ENCODE results near the gene SLF2.

Gene SLF2

DNA sequence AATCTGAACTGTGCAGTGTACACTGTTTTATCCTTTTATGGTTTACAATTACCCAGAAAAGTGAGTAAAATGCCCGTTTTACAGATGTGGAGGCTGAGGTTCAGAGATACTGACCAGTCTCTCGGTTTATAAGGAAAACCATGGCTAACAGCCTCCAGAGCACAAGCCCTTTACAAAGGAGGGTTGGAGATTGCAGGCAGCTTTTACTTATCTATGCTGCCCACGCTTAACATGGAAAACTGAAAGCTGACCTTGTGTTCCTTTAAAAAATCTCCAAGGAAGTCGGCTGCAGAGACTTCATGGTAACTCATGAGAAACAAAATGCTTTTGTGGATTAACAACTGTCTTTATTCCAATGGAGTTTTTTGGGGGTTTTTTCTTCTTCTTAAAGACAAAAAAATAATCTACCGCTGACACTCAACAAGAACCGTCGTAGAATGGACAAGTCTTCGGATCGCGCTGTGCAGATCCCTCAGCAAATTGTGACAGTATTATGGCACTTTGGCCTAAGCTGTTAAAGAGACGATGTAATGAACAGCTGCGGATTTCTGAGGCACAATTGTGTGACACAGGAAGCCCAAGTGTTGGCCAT lies 654 bp upstream of the SLF2 start:
- Histone ChIP-seq H3K9ac (ENCODE audit: insufficient read length, low read depth) (peak overlapping the region; percentile 84), H3K36me3 (ENCODE audit: insufficient read depth, insufficient read length, low read length) (peaks cover 10% of the 10 kb centered on the region), H3K4me3 (ENCODE audit: insufficient read length, low read depth) (peak overlapping the region; percentile 54), H3K4me1 (ENCODE audit: insufficient read depth, insufficient read length) (no peaks in the 10 kb centered on the region), H3K27me3 (ENCODE audit: insufficient read depth, insufficient read length) (no peaks in the 10 kb centered on the region), H3K9me3 (ENCODE audit: insufficient read depth, low read length) (no peaks in the 10 kb centered on the region)
- DNase-seq (ENCODE audit: low read depth, low spot score): no peak
- no peak for TF ChIP-seq ZNF274 (IDR thresholded peaks at IDR 0.05; ENCODE audit: low read depth, low read length)
- TF ChIP-seq SUZ12 (IDR thresholded peaks at IDR 0.05; ENCODE audit: extremely low read depth, insufficient read depth, insufficient read length): no peak
- no peak for TF ChIP-seq YY1 (IDR thresholded peaks at IDR 0.05; ENCODE audit: insufficient read depth, insufficient read length)

DNA sequence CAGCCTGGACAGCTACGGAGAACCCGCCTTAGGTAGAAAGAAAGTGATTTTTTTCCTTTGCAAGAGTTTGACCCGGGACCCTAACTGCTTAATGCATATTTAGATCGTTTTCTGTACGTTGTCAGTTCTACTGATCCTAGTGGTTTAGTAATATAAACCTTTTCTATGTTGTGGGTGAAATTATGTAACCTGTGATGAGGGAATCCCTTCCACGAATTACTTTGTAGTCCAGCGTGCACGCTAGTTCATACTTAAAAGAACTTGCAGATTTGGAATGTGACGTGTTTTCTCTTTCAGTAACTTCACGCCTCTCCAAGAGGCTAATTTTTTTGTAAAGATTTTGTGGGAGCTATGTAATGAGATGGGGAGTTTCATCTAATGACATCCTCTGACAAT lies 705 bp downstream of the SLF2 start:
- Histone ChIP-seq H3K9ac (ENCODE audit: insufficient read length, low read depth) (peak overlapping the region; percentile 63), H3K4me1 (ENCODE audit: insufficient read depth, insufficient read length) (no peaks in the 10 kb centered on the region), H3K4me3 (ENCODE audit: insufficient read length, low read depth) (peak overlapping the region; percentile 97), H3K27me3 (ENCODE audit: insufficient read depth, insufficient read length) (no peaks in the 10 kb centered on the region), H3K36me3 (ENCODE audit: insufficient read depth, insufficient read length, low read length) (peaks cover 21% of the 10 kb centered on the region), H3K9me3 (ENCODE audit: insufficient read depth, low read length) (no peaks in the 10 kb centered on the region)
- TF ChIP-seq SUZ12 (IDR thresholded peaks at IDR 0.05; ENCODE audit: extremely low read depth, insufficient read depth, insufficient read length): no peak
- no peak for TF ChIP-seq YY1 (IDR thresholded peaks at IDR 0.05; ENCODE audit: insufficient read depth, insufficient read length)
- DNase-seq (ENCODE audit: low read depth, low spot score): no peak

DNA sequence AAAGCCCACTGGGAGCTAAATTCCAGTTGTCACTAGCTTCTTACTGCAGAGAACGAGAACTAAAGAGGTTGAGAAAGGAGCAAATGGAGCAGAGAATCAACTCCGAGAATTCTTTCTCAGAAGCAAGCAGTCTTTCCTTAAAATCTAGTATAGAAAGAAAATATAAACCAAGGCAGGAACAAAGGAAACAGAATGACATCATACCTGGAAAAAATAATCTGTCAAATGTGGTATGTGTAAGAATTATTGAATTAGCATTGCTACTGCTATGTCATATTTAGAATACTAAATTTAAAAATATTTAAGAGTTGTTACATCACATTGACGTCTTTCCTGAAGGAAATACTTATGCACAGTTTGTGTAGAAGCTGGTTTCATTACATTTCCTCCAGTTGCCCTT lies 4.3 kb downstream of the SLF2 start:
- H3K4me1 ChIP-seq (ENCODE audit: insufficient read depth, insufficient read length): no peaks in the 10 kb centered on the region
- H3K9me3 ChIP-seq (ENCODE audit: insufficient read depth, low read length): no peaks in the 10 kb centered on the region
- DNase-seq (ENCODE audit: low read depth, low spot score): no peak
- H3K9ac ChIP-seq (ENCODE audit: insufficient read length, low read depth): no peak overlapping the region
- no peaks in the 10 kb centered on the region for H3K27me3 ChIP-seq (ENCODE audit: insufficient read depth, insufficient read length)
- TF ChIP-seq YY1 (IDR thresholded peaks at IDR 0.05; ENCODE audit: insufficient read depth, insufficient read length) (no peak), SUZ12 (IDR thresholded peaks at IDR 0.05; ENCODE audit: extremely low read depth, insufficient read depth, insufficient read length) (no peak), ZNF274 (IDR thresholded peaks at IDR 0.05; ENCODE audit: low read depth, low read length) (no peak)
- no peak overlapping the region for H3K4me3 ChIP-seq (ENCODE audit: insufficient read length, low read depth)
- H3K36me3 ChIP-seq (ENCODE audit: insufficient read depth, insufficient read length, low read length): peaks cover 32% of the 10 kb centered on the region

DNA sequence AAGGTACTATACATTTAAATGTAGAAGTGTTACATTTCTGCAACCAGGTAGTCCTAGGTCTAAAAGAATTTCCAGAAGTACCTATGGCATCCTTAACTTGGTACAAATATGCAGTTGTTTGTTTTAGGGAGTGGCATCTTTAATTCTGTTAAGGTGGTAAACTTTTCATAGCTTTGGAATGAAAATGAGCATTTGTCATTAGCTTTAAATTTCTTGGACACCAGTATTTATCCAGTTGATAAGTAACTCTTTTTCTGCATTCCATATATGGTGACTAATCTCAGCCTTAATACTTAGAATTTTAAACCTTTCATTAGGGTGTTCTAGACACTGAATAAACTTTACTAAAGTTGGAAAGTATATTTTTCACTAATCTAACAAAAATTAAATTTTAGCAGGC lies 10.8 kb downstream of the SLF2 start:
- no peak for DNase-seq (ENCODE audit: low read depth, low spot score)
- TF ChIP-seq YY1 (IDR thresholded peaks at IDR 0.05; ENCODE audit: insufficient read depth, insufficient read length) (no peak), ZNF274 (IDR thresholded peaks at IDR 0.05; ENCODE audit: low read depth, low read length) (no peak), SUZ12 (IDR thresholded peaks at IDR 0.05; ENCODE audit: extremely low read depth, insufficient read depth, insufficient read length) (no peak)
- no peak overlapping the region for H3K4me3 ChIP-seq (ENCODE audit: insufficient read length, low read depth)
- H3K36me3 ChIP-seq (ENCODE audit: insufficient read depth, insufficient read length, low read length): peaks cover 52% of the 10 kb centered on the region
- no peaks in the 10 kb centered on the region for H3K27me3 ChIP-seq (ENCODE audit: insufficient read depth, insufficient read length)
- no peak overlapping the region for H3K9ac ChIP-seq (ENCODE audit: insufficient read length, low read depth)
- no peaks in the 10 kb centered on the region for H3K9me3 ChIP-seq (ENCODE audit: insufficient read depth, low read length)
- no peaks in the 10 kb centered on the region for H3K4me1 ChIP-seq (ENCODE audit: insufficient read depth, insufficient read length)

DNA sequence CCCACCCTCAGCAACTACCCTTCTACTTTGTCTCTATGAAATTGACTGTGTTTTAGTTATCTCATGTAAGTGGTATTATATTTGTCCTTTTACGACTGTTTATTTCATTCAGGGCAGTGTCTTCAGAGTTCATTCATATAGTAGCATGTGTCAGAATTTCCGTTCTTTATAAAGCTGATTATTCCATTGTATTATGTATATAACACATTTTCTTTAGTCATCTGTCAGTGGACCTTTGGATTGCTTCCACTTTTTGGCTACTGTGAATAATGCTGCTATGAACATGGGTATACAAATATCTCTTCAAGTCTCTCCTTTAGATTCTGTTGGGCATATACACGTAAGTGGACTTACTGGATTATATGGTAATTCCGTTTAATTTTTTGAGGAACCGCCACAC lies 14.5 kb downstream of the SLF2 start:
- Histone ChIP-seq H3K4me3 (ENCODE audit: insufficient read length, low read depth) (no peak overlapping the region), H3K27me3 (ENCODE audit: insufficient read depth, insufficient read length) (no peaks in the 10 kb centered on the region), H3K36me3 (ENCODE audit: insufficient read depth, insufficient read length, low read length) (peaks cover 74% of the 10 kb centered on the region), H3K9me3 (ENCODE audit: insufficient read depth, low read length) (no peaks in the 10 kb centered on the region), H3K9ac (ENCODE audit: insufficient read length, low read depth) (no peak overlapping the region), H3K4me1 (ENCODE audit: insufficient read depth, insufficient read length) (no peaks in the 10 kb centered on the region)
- TF ChIP-seq YY1 (IDR thresholded peaks at IDR 0.05; ENCODE audit: insufficient read depth, insufficient read length) (no peak), SUZ12 (IDR thresholded peaks at IDR 0.05; ENCODE audit: extremely low read depth, insufficient read depth, insufficient read length) (no peak), ZNF274 (IDR thresholded peaks at IDR 0.05; ENCODE audit: low read depth, low read length) (no peak)
- no peak for DNase-seq (ENCODE audit: low read depth, low spot score)

DNA sequence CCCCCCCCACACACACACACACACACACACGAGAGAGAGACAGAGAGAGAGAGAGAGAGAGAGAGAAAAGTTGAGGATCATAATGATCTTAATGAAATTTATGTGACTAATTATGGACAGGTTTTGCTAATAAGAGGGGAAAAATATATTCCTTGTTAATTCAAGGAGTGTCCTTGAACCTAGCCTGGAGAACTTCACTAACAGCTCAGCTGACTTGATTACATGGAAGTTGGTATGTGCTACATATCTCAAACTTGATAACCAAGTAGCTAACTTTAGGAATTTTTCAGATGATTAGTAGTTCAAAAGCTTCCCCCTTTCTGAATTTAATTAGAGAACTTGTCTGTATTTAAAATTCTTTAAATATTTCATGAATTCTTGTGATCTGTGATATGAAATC lies 15.3 kb downstream of the SLF2 start:
- Histone ChIP-seq H3K27me3 (ENCODE audit: insufficient read depth, insufficient read length) (no peaks in the 10 kb centered on the region), H3K9ac (ENCODE audit: insufficient read length, low read depth) (no peak overlapping the region), H3K4me3 (ENCODE audit: insufficient read length, low read depth) (no peak overlapping the region), H3K36me3 (ENCODE audit: insufficient read depth, insufficient read length, low read length) (peaks cover 73% of the 10 kb centered on the region), H3K9me3 (ENCODE audit: insufficient read depth, low read length) (no peaks in the 10 kb centered on the region), H3K4me1 (ENCODE audit: insufficient read depth, insufficient read length) (no peaks in the 10 kb centered on the region)
- TF ChIP-seq YY1 (IDR thresholded peaks at IDR 0.05; ENCODE audit: insufficient read depth, insufficient read length): no peak
- DNase-seq (ENCODE audit: low read depth, low spot score): no peak

DNA sequence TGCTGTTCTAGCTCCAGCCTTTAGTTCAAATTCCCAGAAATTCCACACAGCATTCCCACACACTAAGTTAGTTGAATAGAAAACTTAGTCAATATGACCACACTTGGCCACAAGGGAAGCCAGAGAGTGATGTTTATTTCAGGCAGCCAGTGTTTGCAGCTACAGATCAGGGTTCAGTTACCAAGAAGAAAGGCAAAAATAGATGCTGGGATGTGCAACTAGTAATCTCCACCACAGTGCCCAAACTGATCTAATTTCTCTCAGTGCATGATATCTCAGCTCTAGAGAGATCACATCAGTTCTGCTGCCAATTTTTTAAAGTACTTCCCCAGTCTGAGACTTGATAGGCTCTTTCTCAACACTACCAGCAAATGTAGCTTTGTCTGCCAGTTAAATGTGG lies 17.6 kb downstream of the SLF2 start:
- TF ChIP-seq SUZ12 (IDR thresholded peaks at IDR 0.05; ENCODE audit: extremely low read depth, insufficient read depth, insufficient read length) (no peak), YY1 (IDR thresholded peaks at IDR 0.05; ENCODE audit: insufficient read depth, insufficient read length) (no peak), ZNF274 (IDR thresholded peaks at IDR 0.05; ENCODE audit: low read depth, low read length) (no peak)
- DNase-seq (ENCODE audit: low read depth, low spot score): no peak

More for the DNA sequence above, 17.6 kb downstream of the SLF2 start:
- peaks cover 55% of the 10 kb centered on the region for H3K36me3 ChIP-seq (ENCODE audit: insufficient read depth, insufficient read length, low read length)
- no peaks in the 10 kb centered on the region for H3K27me3 ChIP-seq (ENCODE audit: insufficient read depth, insufficient read length)
- no peaks in the 10 kb centered on the region for H3K4me1 ChIP-seq (ENCODE audit: insufficient read depth, insufficient read length)
- H3K9ac ChIP-seq (ENCODE audit: insufficient read length, low read depth): no peak overlapping the region
- H3K9me3 ChIP-seq (ENCODE audit: insufficient read depth, low read length): no peaks in the 10 kb centered on the region
- no peak overlapping the region for H3K4me3 ChIP-seq (ENCODE audit: insufficient read length, low read depth)
